H1 (cell line): ENCODE data around the gene CDC42EP2. TPM values are rescaled to one million over a fixed set of nuclear protein-coding genes. Genes with fewer than 3 reads are reported as not detected.

Experiments used
- CTCF ChIA-PET: fragments of 300-600 bp; sonication (Branson Sonifier 250); formaldehyde crosslinking; loops from one replicate; lab custom pipeline; 2021; ENCODE audit not compliant: partially characterized antibody; lab: Charles Lee
- POLR2A ChIA-PET: fragments of 300-600 bp; sonication (Branson Sonifier 250); formaldehyde crosslinking; loops from one replicate; lab custom pipeline; 2021; ENCODE audit warnings: inconsistent platforms; ENCODE audit not compliant: partially characterized antibody; lab: Charles Lee
- DNase-seq, 2 experiments: peaks; one replicate each; pipeline versions ENCODE4 v3.0.0 to v3.0.0-alpha.2; 2010 to 2022; ENCODE audit warnings: low spot score in 2 of 2, low read depth in 1 of 2, mixed read lengths in 1 of 2
- FAIRE-seq: peaks from 2 replicates; lab custom pipeline; 2011; peaks lifted over from hg19 to GRCh38; lab: Jason Lieb, UNC
- H2AFZ ChIP-seq: 2 replicates; pipeline ENCODE4 v1.8.1; 2012; ENCODE audit warnings: low read length, inconsistent platforms
- H2AK5ac ChIP-seq: 2 replicates; pipeline ENCODE4 v1.6.1; 2013; ENCODE audit warnings: low read depth, low read length
- H2BK120ac ChIP-seq: replicated peaks from 2 replicates; pipeline ENCODE3; 2013; ENCODE audit warnings: low read depth, low read length, inconsistent platforms
- H2BK12ac ChIP-seq: 2 replicates; pipeline ENCODE4 v1.6.1; 2013; ENCODE audit warnings: low read depth, low read length
- H2BK15ac ChIP-seq: 2 replicates; pipeline ENCODE4 v1.6.1; 2013; ENCODE audit warnings: low read length
- H2BK20ac ChIP-seq: 2 replicates; pipeline ENCODE4 v1.6.1; 2013; ENCODE audit warnings: low read length
- H2BK5ac ChIP-seq: 2 replicates; pipeline ENCODE4 v1.6.1; 2013; ENCODE audit warnings: low read depth, low read length
- H3K14ac ChIP-seq: 2 replicates; pipeline ENCODE4 v1.6.1; 2013; ENCODE audit warnings: inconsistent platforms; ENCODE audit not compliant: insufficient read length
- H3K18ac ChIP-seq: 2 replicates; pipeline ENCODE4 v1.6.1; 2013; ENCODE audit warnings: low read length; ENCODE audit errors: extremely low read depth
- H3K23ac ChIP-seq: 2 replicates; pipeline ENCODE4 v1.6.1; 2013; ENCODE audit warnings: inconsistent platforms; ENCODE audit not compliant: insufficient read length
- H3K23me2 ChIP-seq: 2 replicates; pipeline ENCODE4 v1.6.1; 2013; ENCODE audit warnings: low read depth, low read length
- H3K27ac ChIP-seq: 2 replicates; pipeline ENCODE4 v1.6.1; 2011; ENCODE audit warnings: low read depth, low read length, inconsistent platforms
- H3K27me3 ChIP-seq, 4 experiments: replicated peaks in 1 of 4; 1 replicate in 1 of 4; 2 replicates in 3 of 4; pipeline versions ENCODE4 v1.6.1 to v1.8.1; 2011 to 2013; ENCODE audit warnings: low read length in 3 of 4, mild to moderate bottlenecking in 3 of 4, inconsistent platforms in 2 of 4, mixed read lengths in 2 of 4, moderate library complexity in 1 of 4; ENCODE audit not compliant: control insufficient read depth in 3 of 4, insufficient read depth in 3 of 4; ENCODE audit errors: extremely low read depth in 1 of 4
- H3K36me3 ChIP-seq, 4 experiments: 2 replicates each; pipeline versions ENCODE4 v1.6.1 to v1.8.1; 2011 to 2013; ENCODE audit warnings: mild to moderate bottlenecking in 4 of 4, low read length in 3 of 4, moderate library complexity in 2 of 4, control low read depth in 1 of 4, inconsistent platforms in 1 of 4; ENCODE audit not compliant: insufficient read depth in 4 of 4, control insufficient read depth in 2 of 4
- H3K4ac ChIP-seq: replicated peaks from 2 replicates; pipeline ENCODE3; 2013; ENCODE audit warnings: low read length, low read depth, mixed read lengths, inconsistent platforms; ENCODE audit not compliant: insufficient read length
- H3K4me1 ChIP-seq, 4 experiments: replicated peaks in 1 of 4; 1 replicate in 1 of 4; 2 replicates in 3 of 4; pipeline versions ENCODE4 v1.6.1 to v1.8.1; 2011 to 2013; ENCODE audit warnings: low read length in 3 of 4, inconsistent platforms in 2 of 4, mixed read lengths in 1 of 4; ENCODE audit not compliant: insufficient read depth in 4 of 4, control insufficient read depth in 3 of 4
- H3K4me2 ChIP-seq, 2 experiments: 2 replicates each; pipeline versions ENCODE4 v1.6.1 to v1.8.1; 2011 to 2013; ENCODE audit warnings: low read depth in 2 of 2, low read length in 2 of 2, control low read depth in 1 of 2, inconsistent platforms in 1 of 2, mild to moderate bottlenecking in 1 of 2; ENCODE audit not compliant: insufficient read depth in 1 of 2
- H3K4me3 ChIP-seq, 4 experiments: fragments of 200-600, 300-600 bp in 1 of 4; sonication (generic), shearing (Covaris generic), sonication (Bioruptor Twin) in 1 of 4; 2 replicates each; pipeline versions ENCODE4 v1.5.1 to v1.8.1; 2011 to 2016; ENCODE audit warnings: low read length in 4 of 4, low read depth in 3 of 4, control low read depth in 2 of 4, inconsistent platforms in 2 of 4, mild to moderate bottlenecking in 2 of 4, mixed read lengths in 1 of 4, moderate library complexity in 1 of 4; ENCODE audit not compliant: insufficient read depth in 2 of 4; ENCODE audit errors: extremely low read depth in 1 of 4
- H3K56ac ChIP-seq: replicated peaks from 2 replicates; pipeline ENCODE3; 2013; ENCODE audit warnings: low read depth, mild to moderate bottlenecking, mixed read lengths, low read length, inconsistent platforms; ENCODE audit not compliant: insufficient read length
- H3K79me1 ChIP-seq: 2 replicates; pipeline ENCODE4 v1.6.1; 2013; ENCODE audit warnings: low read depth, low read length, control low read depth
- H3K79me2 ChIP-seq, 2 experiments: 2 replicates each; pipeline versions ENCODE4 v1.6.1 to v1.8.1; 2012 to 2013; ENCODE audit warnings: low read length in 2 of 2, mild to moderate bottlenecking in 2 of 2, inconsistent platforms in 1 of 2; ENCODE audit not compliant: insufficient read depth in 2 of 2, control insufficient read depth in 1 of 2
- H3K9ac ChIP-seq, 4 experiments: replicated peaks in 1 of 4; 1 replicate in 1 of 4; 2 replicates in 3 of 4; pipeline versions ENCODE4 v1.6.1 to v1.8.1; 2011 to 2013; ENCODE audit warnings: low read depth in 3 of 4, low read length in 3 of 4, control low read depth in 2 of 4, mild to moderate bottlenecking in 2 of 4, moderate library complexity in 2 of 4, inconsistent platforms in 1 of 4; ENCODE audit errors: extremely low read depth in 1 of 4
- H3K9me3 ChIP-seq, 2 experiments: 2 replicates each; pipeline versions ENCODE4 v1.6.1 to v1.8.1; 2012 to 2013; ENCODE audit warnings: mild to moderate bottlenecking in 2 of 2, moderate library complexity in 2 of 2, control low read depth in 1 of 2, inconsistent platforms in 1 of 2, low read depth in 1 of 2, low read length in 1 of 2, mixed read lengths in 1 of 2; ENCODE audit not compliant: insufficient read depth in 2 of 2
- H4K20me1 ChIP-seq, 2 experiments: replicated peaks in 1 of 2; 2 replicates each; pipeline versions ENCODE3 to v1.8.1; 2011 to 2013; ENCODE audit warnings: inconsistent platforms in 2 of 2, low read length in 2 of 2, mild to moderate bottlenecking in 1 of 2; ENCODE audit not compliant: insufficient read depth in 2 of 2, control insufficient read depth in 1 of 2
- H4K5ac ChIP-seq: 2 replicates; pipeline ENCODE4 v1.6.1; 2013; ENCODE audit warnings: low read length, low read depth, mixed read lengths, inconsistent platforms; ENCODE audit not compliant: insufficient read length
- H4K8ac ChIP-seq: 2 replicates; pipeline ENCODE4 v1.8.0; 2013; ENCODE audit warnings: mild to moderate bottlenecking, moderate library complexity, low read length, inconsistent platforms; ENCODE audit not compliant: insufficient read depth; ENCODE audit errors: extremely low read depth
- H4K91ac ChIP-seq: replicated peaks from 2 replicates; pipeline ENCODE3; 2013; ENCODE audit warnings: low read length, mixed read lengths, inconsistent platforms; ENCODE audit not compliant: insufficient read length
- EP300 ChIP-seq, 2 experiments: IDR thresholded peaks; 1 replicate in 1 of 2; 2 replicates in 1 of 2; pipeline ENCODE4 v1.6.1; 2011 to 2012; ENCODE audit warnings: low read depth in 2 of 2, low read length in 2 of 2, mild to moderate bottlenecking in 2 of 2, borderline replicate concordance in 1 of 2, inconsistent platforms in 1 of 2, moderate library complexity in 1 of 2
- NANOG ChIP-seq: IDR thresholded peaks from 2 replicates; pipeline ENCODE4 v1.6.1; 2011; ENCODE audit warnings: low read length, low read depth, mild to moderate bottlenecking, inconsistent platforms; ENCODE audit not compliant: insufficient read depth, poor library complexity, severe bottlenecking
- POLR2A ChIP-seq, 2 experiments: IDR thresholded peaks; 1 replicate in 1 of 2; 2 replicates in 1 of 2; pipeline ENCODE4 v1.6.1; 2011; ENCODE audit warnings: low read depth in 2 of 2, low read length in 2 of 2, mild to moderate bottlenecking in 2 of 2; ENCODE audit errors: control extremely low read depth in 1 of 2
- SUZ12 ChIP-seq: fragments of 200-600 bp; sonication (generic); IDR thresholded peaks from 2 replicates; pipeline ENCODE4 v1.6.1; 2012; ENCODE audit warnings: mild to moderate bottlenecking, inconsistent platforms, low read length, moderate library complexity, mixed read lengths
- ZNF274 ChIP-seq: IDR thresholded peaks from 2 replicates; pipeline ENCODE4 v1.7.0; 2012; ENCODE audit warnings: low read length, borderline replicate concordance; ENCODE audit errors: extremely low read depth
- WGBS, 2 experiments: shearing (Covaris generic) in 1 of 2; methylation state at CpG; one replicate each; pipeline versions ENCODE4 v1.1.6 to v1.1.7; 2013 to 2015; ENCODE audit warnings: low lambda C conversion rate in 2 of 2, mixed read lengths in 2 of 2, inconsistent platforms in 1 of 2, low coverage in 1 of 2, missing lambda C conversion rate in 1 of 2; ENCODE audit not compliant: insufficient replicate concordance in 2 of 2, insufficient coverage in 1 of 2, insufficient read length in 1 of 2; ENCODE audit errors: extremely low coverage in 1 of 2, missing lambda C conversion rate in 1 of 2; 5-methylcytosine and 5-hydroxymethylcytosine counted together
- polyA plus RNA-seq, 7 experiments: library from polyadenylated mRNA; depleted of rRNA in 3 of 7; stranded (reverse) in 5 of 7; unstranded in 2 of 7; fragments of >200 nt in 5 of 7; fragments of 200-250 nt in 2 of 7; gene quantifications; 1 replicate in 5 of 7; 2 replicates in 1 of 7; 4 replicates in 1 of 7; pipeline versions ENCODE4 v1.2.1 to v1.2.3, GENCODE V29; 2011 to 2013; ENCODE audit warnings: missing spikeins in 2 of 7, mixed read lengths in 2 of 7
- total RNA-seq: library from RNA; stranded (reverse); fragmentation: NEBNext Ultra II Directional; extraction: Animal tissue kit (Norgen Biotek cat#: 25700); gene quantifications from 2 replicates; pipeline ENCODE4 v1.2.1, GENCODE V29; 2021

Gene CDC42EP2
- total and polyA plus RNA-seq, 2 of the 8 experiments (the other 6 are each of a cell fraction or from before 2014, with no cell fraction given): 11.8 to 13.3 TPM

DNA sequence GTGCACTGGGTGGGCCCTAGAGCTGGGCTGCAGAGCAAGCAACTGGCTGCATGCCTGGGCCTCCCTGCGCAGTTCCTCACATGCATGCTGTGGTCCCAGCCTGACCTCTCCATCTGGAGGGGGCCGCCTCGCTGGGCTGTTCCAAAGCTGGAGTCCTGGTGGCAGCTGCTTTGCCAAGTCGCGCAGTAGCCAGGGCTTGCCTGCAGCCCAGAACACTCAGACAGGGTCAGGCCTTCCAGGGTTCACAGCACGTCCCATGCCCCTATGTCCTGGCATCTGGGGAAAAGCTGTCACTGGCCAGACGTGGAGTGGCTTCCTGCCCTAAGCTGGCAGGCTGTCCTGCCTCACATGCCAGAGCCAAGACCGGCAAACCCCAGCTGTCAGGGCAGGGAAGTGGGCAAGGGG is 16.5 kb upstream of the CDC42EP2 start:
- no peak for DNase-seq
- H4K91ac ChIP-seq: no peak overlapping the region
- ChIA-PET POLR2A (interaction anchor here (0.7 to 10.4 kb wide), 6 partner anchors 11 to 170 kb away, joined by 3 to 99 read pairs (median 4); partner anchors contain the start of gene CDC42EP2), CTCF (interaction anchor here (45.6 to 52.8 kb wide), 2 partner anchors 11 to 16 kb away, joined by 1179 read pairs; partner anchors contain the start of genes CDC42EP2 and DPF2)
- no peak overlapping the region for H4K8ac ChIP-seq
- no peak overlapping the region for H4K5ac ChIP-seq
- no peak overlapping the region for H2BK12ac ChIP-seq
- FAIRE-seq: no peak
- no peak for TF ChIP-seq NANOG
- no peak for TF ChIP-seq POLR2A (IDR thresholded peaks at IDR 0.05; ENCODE audit: control extremely low read depth in 1 of 2, low read depth in 2 of 2, low read length in 2 of 2)
- TF ChIP-seq SUZ12: no peak
- no peak for TF ChIP-seq ZNF274
- no peak for TF ChIP-seq EP300 (IDR thresholded peaks at IDR 0.05; ENCODE audit: borderline replicate concordance in 1 of 2, low read depth in 2 of 2, low read length in 2 of 2)
- H3K18ac ChIP-seq: no peak overlapping the region
- H3K27ac ChIP-seq: no peak overlapping the region
- no peak overlapping the region for H3K9ac ChIP-seq
- no peak overlapping the region for H3K4ac ChIP-seq
- no peaks in the 10 kb centered on the region for H3K79me1 ChIP-seq
- H2BK120ac ChIP-seq: no peak overlapping the region
- H3K79me2 ChIP-seq: no peaks in the 10 kb centered on the region
- H2BK20ac ChIP-seq: no peak overlapping the region
- H3K4me1 ChIP-seq: peaks cover 0 to 12% (median 9%) of the 10 kb centered on the region in 4 experiments; a peak in 6 of 7 replicates
- H2BK5ac ChIP-seq: no peak overlapping the region
- no peak overlapping the region for H2AFZ ChIP-seq
- H3K23ac ChIP-seq: no peak overlapping the region
- no peak overlapping the region for H3K4me2 ChIP-seq
- no peaks in the 10 kb centered on the region for H3K9me3 ChIP-seq
- no peak overlapping the region for H2BK15ac ChIP-seq
- H3K36me3 ChIP-seq: peaks cover 23 to 50% (median 39%) of the 10 kb centered on the region in 4 experiments
- no peak overlapping the region for H3K14ac ChIP-seq
- H3K27me3 ChIP-seq: no peaks in the 10 kb centered on the region; a peak in 2 of 7 replicates
- no peak overlapping the region for H3K4me3 ChIP-seq
- WGBS, 2 experiments: 89% methylated on average over 8 of the region's 8 CpGs; no CpG with 5 or more reads in 1 of the 2 experiments
- no peak overlapping the region for H3K56ac ChIP-seq
- peaks cover 0 to 3% of the 10 kb centered on the region in 2 experiments for H4K20me1 ChIP-seq
- H2AK5ac ChIP-seq: no peak overlapping the region
- no peaks in the 10 kb centered on the region for H3K23me2 ChIP-seq
